RKO (cell line): Measurements from ENCODE around the gene ALK.

Experiments
- DNase-seq: peaks from one replicate; pipeline ENCODE4 v3.0.0-alpha.2; 2016; ENCODE audit warnings: low spot score

The ALK gene

GRCh38 chr2:29575370-29575890 lies 346.0 kb downstream of the ALK start:
- DNase-seq = no peak

- no peak for DNase-seq
Measured at GRCh38 chr2:29573612-29574011, 347.8 kb downstream of the ALK start.

- no peak for DNase-seq
Measured at GRCh38 chr2:29573147-29573546, 348.2 kb downstream of the ALK start.

GRCh38 chr2:29570539-29570938 lies 350.8 kb downstream of the ALK start:
- DNase-seq = no peak

- no peak for DNase-seq
Measured at GRCh38 chr2:29567906-29568520, 353.4 kb downstream of the ALK start.

- no peak for DNase-seq
Measured at GRCh38 chr2:29563697-29564096, 357.7 kb downstream of the ALK start.

- DNase-seq = no peak
Measured at GRCh38 chr2:29562896-29563295, 358.5 kb downstream of the ALK start.

- DNase-seq = no peak
Measured at GRCh38 chr2:29562319-29562718, 359.1 kb downstream of the ALK start.

GRCh38 chr2:29561628-29562027 lies 359.8 kb downstream of the ALK start:
- DNase-seq = no peak

- no peak for DNase-seq
Measured at GRCh38 chr2:29561181-29561580, 360.2 kb downstream of the ALK start.

- no peak for DNase-seq
Measured at GRCh38 chr2:29560566-29560965, 360.8 kb downstream of the ALK start.

GRCh38 chr2:29560030-29560429 lies 361.4 kb downstream of the ALK start:
- no peak for DNase-seq

- no peak for DNase-seq
Measured at GRCh38 chr2:29559578-29559977, 361.8 kb downstream of the ALK start.

- DNase-seq = no peak
Measured at GRCh38 chr2:29558097-29558496, 363.3 kb downstream of the ALK start.

- DNase-seq = no peak
Measured at GRCh38 chr2:29557268-29557667, 364.1 kb downstream of the ALK start.

GRCh38 chr2:29549069-29549380 lies 372.4 kb downstream of the ALK start:
- DNase-seq = no peak

GRCh38 chr2:29544917-29545316 lies 376.5 kb downstream of the ALK start:
- DNase-seq = no peak

GRCh38 chr2:29544031-29544430 lies 377.4 kb downstream of the ALK start:
- no peak for DNase-seq

GRCh38 chr2:29535188-29535587 lies 386.2 kb downstream of the ALK start:
- no peak for DNase-seq

- no peak for DNase-seq
Measured at GRCh38 chr2:29532436-29532835, 388.9 kb downstream of the ALK start.

GRCh38 chr2:29531626-29532025 lies 389.8 kb downstream of the ALK start:
- no peak for DNase-seq

GRCh38 chr2:29530281-29530680 lies 391.1 kb downstream of the ALK start:
- DNase-seq = no peak

- DNase-seq = peak; percentile 10
Measured at GRCh38 chr2:29528891-29529520, 392.4 kb downstream of the ALK start.

GRCh38 chr2:29528371-29528770 lies 393.0 kb downstream of the ALK start:
- DNase-seq = no peak
